ENCODE measurements around the gene FXYD1.
"Not testable (repeated sequence)": the region's sequence is repeated elsewhere in the genome, so short reads cannot be mapped to it uniquely, and the experiment has no call there.

FXYD1 gene

GRCh38 chr19:35144259-35144599, 5.6 kb downstream of the FXYD1 start:
- no peak for DNase-seq

GRCh38 chr19:35144600-35145436, 6.2 kb downstream of the FXYD1 start:
- no peak for DNase-seq

DNA sequence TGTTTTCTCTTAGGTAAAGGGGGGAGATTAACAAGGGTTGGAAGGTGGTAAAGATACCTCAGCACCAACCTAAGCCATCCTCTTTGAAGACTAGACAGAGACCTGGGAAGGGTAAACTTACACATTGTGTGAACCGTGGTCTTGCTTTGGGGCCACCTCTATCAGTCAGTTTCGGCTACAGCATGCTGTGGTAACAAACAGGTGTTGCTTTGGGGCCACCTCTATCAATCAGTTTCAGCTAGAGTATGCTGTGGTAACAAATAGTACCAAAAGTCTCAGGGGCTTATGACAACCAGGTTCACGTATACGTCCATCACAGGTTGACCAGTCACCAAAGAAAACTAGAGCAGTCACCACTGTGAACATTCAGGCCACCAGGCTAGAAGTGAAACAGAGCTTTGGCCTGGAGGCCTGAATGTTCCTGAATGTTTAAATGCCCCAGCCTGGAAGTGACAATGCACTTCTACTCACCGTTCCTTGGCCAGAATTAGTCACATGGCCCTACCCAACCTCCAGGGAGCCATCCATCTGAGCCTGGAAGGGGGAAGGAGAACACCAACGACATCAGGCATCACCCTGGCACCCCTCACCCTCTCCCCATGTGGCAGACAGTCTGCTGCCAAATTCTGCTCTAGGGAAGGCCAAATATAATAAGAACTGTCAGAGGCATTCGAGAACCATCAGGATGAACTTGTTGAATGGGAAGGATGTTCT, 8.3 kb downstream of the FXYD1 start:
- no peak for DNase-seq

GRCh38 chr19:35149463-35149862, 10.8 kb downstream of the FXYD1 start:
- no peak for DNase-seq

- no peak for DNase-seq
These were observed 11.8 kb downstream of the FXYD1 start for GRCh38 chr19:35150445-35150844.

DNA sequence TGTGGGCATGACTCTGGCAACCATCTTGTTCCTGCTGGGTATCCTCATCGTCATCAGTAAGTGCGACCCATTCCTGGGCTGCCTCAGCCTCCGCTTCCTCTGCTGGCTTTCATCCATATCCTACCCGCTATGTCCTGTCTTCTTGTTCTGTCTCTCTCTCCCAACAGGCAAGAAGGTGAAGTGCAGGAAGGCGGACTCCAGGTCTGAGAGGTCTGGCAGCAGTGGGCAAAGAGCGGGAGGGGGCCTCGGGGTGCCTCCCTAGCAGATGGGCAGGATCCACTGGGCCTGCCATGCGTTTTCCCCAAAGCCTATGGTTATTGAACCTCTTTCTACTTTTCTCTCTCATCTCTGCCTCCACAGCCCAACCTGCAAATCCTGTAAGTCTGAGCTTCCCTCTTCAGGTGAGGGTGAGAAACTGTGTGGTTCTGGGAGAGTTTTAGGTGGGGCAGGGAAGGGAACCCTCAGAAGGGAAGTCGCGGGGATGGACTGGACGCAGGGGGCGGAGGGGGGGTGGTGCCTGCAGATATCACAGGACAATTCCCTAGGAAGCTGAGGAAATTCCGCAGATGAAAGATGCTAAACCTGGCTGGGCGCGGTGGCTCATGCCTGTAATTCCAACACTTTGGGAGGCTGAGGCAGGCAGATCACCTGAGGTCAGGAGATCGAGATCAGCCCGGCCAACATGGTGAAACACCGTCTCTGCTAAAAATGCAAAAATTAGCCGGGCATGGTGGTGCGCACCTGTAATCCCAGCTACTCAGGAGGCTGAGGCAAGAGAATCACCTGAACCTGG, 12.8 kb downstream of the FXYD1 start:
- no peak for DNase-seq

DNA sequence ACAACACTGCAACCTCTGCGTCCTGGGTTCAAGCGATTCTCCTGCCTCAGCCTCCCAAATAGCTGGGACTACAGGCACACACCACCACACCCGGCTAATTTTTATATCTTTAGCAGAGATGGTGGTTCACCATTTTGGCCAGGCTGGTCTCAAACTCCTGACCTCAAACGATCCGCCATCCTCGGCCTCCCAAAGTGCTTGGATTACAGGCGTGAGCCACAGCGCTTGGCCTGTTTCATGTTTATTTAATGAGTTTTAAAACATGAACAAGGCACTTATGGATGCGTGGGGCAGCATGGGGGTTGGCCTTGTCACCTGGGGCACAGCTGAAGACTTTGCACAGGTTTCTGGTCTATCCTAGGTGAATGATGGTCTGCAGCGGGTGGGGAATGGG, 14.5 kb downstream of the FXYD1 start:
- DNase-seq = not testable (repeated sequence)

GRCh38 chr19:35153701-35154524, 15.3 kb downstream of the FXYD1 start:
- DNase-seq = no peak

GRCh38 chr19:35154525-35155406, 16.1 kb downstream of the FXYD1 start, which contains the start of gene FXYD5:
FXYD5 (plus strand) TSS chr19:35154735; CDS start chr19:35155551, 816 bp downstream.
- no peak for DNase-seq

- no peak for DNase-seq
These were observed 16.8 kb downstream of the FXYD1 start for GRCh38 chr19:35155441-35155840.

- DNase-seq = no peak
These were observed 17.5 kb downstream of the FXYD1 start for GRCh38 chr19:35155981-35156672.

DNA sequence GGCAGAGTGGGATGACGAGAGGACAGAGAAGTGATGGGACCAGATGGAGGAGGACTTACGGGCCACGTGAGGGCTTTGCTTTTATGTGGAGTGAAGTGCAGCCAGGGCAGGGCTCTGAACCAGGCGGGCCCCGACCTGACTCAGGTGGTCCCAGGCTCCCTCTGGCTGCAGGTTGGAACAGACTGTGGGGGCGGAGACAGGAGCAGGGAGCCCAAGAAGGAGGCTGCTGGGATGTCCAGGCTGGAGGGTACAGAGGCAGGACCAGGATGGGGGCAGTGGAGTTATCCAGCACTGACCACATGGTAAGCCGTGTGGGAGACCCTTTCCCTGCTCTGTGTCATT, 18.0 kb downstream of the FXYD1 start:
- DNase-seq = no peak

- DNase-seq = no peak
These were observed 18.8 kb downstream of the FXYD1 start for GRCh38 chr19:35157431-35157830.

DNA sequence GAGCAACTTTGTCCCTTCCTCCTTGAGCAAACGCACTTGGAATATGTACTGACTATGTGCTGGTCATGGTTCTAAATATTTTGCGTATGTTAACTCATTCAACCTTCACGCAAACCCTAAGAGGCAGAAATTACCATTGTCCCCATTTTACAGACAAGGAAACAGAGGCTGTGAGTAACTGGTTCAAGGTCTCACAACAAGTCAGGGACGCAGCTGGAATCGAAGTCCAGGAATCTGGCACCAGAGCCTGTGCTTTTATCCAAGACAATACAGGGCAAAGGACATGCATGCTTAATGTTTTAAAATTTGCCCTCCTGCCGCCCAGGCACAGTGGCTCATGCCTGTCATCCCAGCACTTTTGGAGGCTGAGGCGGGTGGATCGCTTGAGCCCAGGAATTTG, 21.0 kb downstream of the FXYD1 start:
- DNase-seq = no peak

DNA sequence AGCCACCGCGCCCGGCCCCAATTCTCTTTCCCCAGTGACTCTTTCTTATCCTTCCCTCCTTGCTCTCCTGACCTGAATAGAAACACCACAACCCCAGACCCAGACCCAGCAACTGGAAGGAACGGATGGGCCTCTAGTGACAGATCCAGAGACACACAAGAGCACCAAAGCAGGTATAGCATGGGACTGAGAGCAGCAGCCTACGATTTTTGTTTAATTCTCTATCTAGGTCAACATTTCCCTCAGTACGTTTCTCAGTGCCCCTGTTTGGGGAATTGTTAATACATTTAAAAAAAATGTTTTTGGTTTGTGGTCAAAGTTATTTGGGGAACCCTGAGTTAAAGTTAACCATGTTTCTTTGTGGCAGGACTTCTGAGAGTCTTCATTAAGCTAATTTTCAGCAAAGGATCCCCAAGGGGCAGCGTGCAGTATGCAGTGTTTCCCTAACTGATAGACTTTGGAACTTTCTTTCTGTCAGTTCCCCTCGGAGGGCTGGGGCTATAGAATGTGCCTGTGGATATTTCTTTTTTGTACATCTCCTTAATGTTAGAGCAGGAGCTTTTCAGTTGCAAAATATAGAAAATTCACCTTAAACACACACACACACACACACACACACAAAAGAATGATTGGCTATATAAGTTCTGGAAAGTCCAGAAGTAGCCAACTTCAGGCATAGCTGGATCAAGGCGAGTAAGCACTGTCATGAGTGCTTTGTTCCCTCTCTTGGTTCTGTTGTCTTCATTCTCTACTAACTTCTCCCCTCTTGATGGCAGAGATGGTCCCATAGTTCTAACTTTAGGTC, 22.2 kb downstream of the FXYD1 start:
- no peak for DNase-seq

DNA sequence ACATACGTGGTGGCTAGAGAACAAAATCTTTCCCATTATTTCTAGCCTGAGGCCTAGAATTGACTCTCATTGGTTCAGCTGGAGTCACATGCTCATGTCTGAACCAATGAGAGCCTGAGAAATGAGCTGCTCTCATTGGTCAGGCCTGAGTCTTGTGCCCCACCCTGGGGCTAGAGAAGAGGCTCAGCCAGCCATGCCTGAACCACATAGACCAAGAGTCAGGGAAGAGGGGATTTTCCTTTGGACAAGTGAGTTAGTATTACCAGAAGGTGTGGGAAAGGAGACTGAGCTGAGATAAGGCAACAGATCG, 22.8 kb downstream of the FXYD1 start:
- DNase-seq = no peak

GRCh38 chr19:35162471-35163326, 24.1 kb downstream of the FXYD1 start:
- no peak for DNase-seq

DNA sequence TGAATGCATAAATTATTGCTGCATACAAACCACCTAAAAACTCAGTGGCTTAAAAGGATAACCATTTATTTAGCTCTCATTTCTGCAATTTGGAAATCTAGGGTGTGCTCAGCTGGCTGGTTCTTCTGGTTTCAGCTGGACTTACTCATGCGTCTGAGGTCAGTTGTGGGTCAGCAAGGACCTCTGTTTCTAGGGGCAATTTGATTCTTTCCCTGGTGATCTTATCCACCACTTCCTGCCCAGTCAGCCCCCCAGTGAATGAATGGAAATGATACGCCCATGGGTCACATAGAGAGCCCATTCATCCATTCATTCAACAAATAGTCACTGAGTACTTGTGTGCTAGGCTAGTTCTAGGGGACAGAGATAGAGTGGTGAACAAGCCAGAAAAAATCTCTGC, 25.8 kb downstream of the FXYD1 start:
- DNase-seq = no peak
